ENCODE measurements around the gene C9orf153. TPM values are rescaled to one million over a fixed set of nuclear protein-coding genes. Genes with fewer than 3 reads are reported as not detected.

C9orf153 gene
- total RNA-seq, 1 experiment from 2014 or later = 0.17 TPM

GRCh38 chr9:86256653-86257052 lies 2.8 kb downstream of the C9orf153 start:
- Histone ChIP-seq H4K8ac (replicated peaks; ENCODE audit: insufficient read length, low read depth, low read length) (no peak overlapping the region), H3K9ac (ENCODE audit: extremely low read depth, insufficient read length, low read length) (no peak overlapping the region), H3K9me3 (ENCODE audit: control insufficient read depth, low read depth, low read length) (peaks cover 9% of the 10 kb centered on the region), H3K79me2 (ENCODE audit: insufficient read depth, low read length) (no peaks in the 10 kb centered on the region), H2AFZ (ENCODE audit: low read length) (no peak overlapping the region), H2BK120ac (ENCODE audit: low read depth, low read length, poor library complexity, severe bottlenecking) (no peak overlapping the region), H3K4me2 (ENCODE audit: insufficient read depth, insufficient read length, low read length) (no peak overlapping the region), H3K27me3 (ENCODE audit: insufficient read depth, low read length) (no peaks in the 10 kb centered on the region), H3K4ac (ENCODE audit: low read depth, low read length) (no peak overlapping the region), H4K20me1 (ENCODE audit: control insufficient read depth, insufficient read depth, insufficient read length) (no peaks in the 10 kb centered on the region), H4K5ac (ENCODE audit: insufficient read length, low read depth, low read length) (no peak overlapping the region), H3T11ph (ENCODE audit: low read length) (no peak overlapping the region), H3K14ac (ENCODE audit: insufficient read depth, low read length) (no peak overlapping the region), H2BK15ac (ENCODE audit: low read depth, low read length) (no peak overlapping the region), H2BK5ac (ENCODE audit: insufficient read length, low read length) (no peak overlapping the region), H3K4me1 (ENCODE audit: insufficient read depth, low read length) (no peaks in the 10 kb centered on the region), H4K91ac (ENCODE audit: insufficient read length, low read depth, low read length) (no peak overlapping the region), H3K23ac (ENCODE audit: insufficient read length, low read depth, low read length) (no peak overlapping the region), H2AK5ac (ENCODE audit: insufficient read length, low read length) (no peak overlapping the region), H3K79me1 (ENCODE audit: insufficient read depth, low read depth, low read length, poor library complexity, severe bottlenecking) (no peaks in the 10 kb centered on the region), H2BK20ac (ENCODE audit: low read depth, low read length, poor library complexity, severe bottlenecking) (no peak overlapping the region), H3K27ac (ENCODE audit: insufficient read length, low read depth, low read length) (no peak overlapping the region), H3K56ac (ENCODE audit: insufficient read length, low read depth, low read length) (no peak overlapping the region), H3K23me2 (ENCODE audit: insufficient read length, low read depth, low read length, poor library complexity, severe bottlenecking) (no peaks in the 10 kb centered on the region), H2BK12ac (ENCODE audit: insufficient read length, low read depth, low read length) (no peak overlapping the region), H3K18ac (ENCODE audit: insufficient read length, low read depth, low read length) (no peak overlapping the region)
- peaks cover 0 to 5% of the 10 kb centered on the region in 2 experiments; a peak in 1 of 4 replicates for H3K4me1 Mint-ChIP-seq
- no peak for TF ChIP-seq CTCF (conservative IDR thresholded peaks at IDR 0.05)
- H3K27me3 Mint-ChIP-seq (ENCODE audit: low read depth) = no peaks in the 10 kb centered on the region
- DNase-seq = no peak
- no CpG with 5 or more reads among the region's 3 CpGs for WGBS (ENCODE audit: extremely low coverage, insufficient read length, low lambda C conversion rate)
- H3K27ac Mint-ChIP-seq = no peak overlapping the region
- H3K36me3 Mint-ChIP-seq (ENCODE audit: insufficient read depth in 1 of 3, low read depth in 3 of 3) = peaks cover 8 to 12% (median 12%) of the 10 kb centered on the region in 3 experiments
- peaks cover 15 to 23% of the 10 kb centered on the region in 2 experiments for H3K9me3 Mint-ChIP-seq
- H3K4me3 Mint-ChIP-seq = no peak overlapping the region

Data from H9 (cell line).